ENCODE data around the gene WNT1.

The WNT1 gene

DNA sequence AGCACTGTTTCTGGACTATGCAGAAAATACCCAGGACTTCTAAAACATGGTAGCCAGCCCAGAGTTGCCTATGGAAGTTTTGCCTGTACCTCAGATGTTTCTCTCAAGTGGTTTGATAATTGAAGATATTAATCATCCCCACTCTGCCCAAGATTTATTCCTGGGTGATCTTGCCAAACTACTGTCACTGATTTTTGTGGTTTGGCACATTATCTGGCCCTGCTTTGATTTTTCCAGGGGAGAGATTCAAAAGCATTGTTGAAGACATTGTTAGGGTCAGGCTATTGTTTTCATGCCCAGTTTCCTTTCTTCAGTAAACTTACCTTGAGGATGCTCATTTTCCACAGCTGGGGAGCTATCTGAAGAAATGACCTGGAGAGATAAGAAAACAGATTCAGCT, 34.6 kb downstream of the WNT1 start:
- no peak for DNase-seq

DNA sequence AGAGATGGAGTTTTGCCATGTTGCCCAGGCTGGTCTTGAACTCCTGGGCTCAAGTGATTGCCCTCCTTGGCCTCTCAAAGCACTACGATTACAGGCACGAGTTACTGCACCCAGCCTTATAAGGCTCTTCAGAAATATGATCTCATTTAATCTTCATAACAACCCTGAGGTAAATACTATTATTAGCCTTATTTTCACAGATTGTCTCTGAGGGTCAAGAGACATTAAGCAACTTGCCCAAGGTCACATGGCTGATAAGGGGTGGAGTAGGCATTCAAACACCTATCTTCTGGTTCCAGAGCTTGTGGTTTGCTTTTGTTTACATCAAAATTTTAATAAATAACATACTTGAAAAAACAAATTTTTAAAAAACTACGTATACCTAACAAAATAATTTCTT, 35.3 kb downstream of the WNT1 start:
- peak; percentile 52 for DNase-seq

DNA sequence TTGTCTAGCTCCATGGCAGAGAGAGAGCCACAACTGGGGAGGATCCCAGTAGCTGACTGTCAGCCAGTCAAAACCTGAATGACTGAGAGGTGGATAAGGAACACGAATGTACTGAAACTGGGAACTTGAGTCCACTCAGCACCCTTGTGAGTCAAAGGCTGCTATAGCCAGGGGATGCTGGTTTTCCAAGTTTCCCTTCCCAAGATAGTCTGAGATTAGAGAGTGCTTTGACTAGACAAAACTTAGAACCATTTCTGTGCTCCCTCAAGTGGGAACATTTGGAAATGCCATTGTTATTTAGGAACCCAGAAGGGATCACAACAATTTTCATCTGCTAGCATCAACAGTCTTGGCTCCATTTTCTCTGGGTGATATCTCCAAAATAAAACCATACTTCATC, 36.4 kb downstream of the WNT1 start:
- no peak for DNase-seq

DNA sequence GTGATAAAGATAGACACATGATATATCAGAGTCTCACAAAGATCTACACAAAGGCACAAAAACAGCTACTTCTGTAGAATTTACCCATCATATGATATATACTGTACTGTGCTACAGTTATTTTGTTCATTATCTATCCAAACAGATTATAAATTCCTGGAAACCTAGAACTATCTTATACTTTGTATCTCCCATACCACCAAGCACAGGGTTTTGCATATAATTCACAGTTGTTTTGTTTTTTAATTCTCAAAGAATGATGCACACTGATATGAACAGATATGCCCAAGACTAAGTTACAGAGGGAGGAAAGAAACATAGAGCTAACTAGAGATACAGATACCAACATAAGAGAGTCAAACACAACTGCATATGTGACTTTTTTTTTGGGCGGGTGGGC, 37.1 kb downstream of the WNT1 start:
- peak; percentile 79 for DNase-seq

DNA sequence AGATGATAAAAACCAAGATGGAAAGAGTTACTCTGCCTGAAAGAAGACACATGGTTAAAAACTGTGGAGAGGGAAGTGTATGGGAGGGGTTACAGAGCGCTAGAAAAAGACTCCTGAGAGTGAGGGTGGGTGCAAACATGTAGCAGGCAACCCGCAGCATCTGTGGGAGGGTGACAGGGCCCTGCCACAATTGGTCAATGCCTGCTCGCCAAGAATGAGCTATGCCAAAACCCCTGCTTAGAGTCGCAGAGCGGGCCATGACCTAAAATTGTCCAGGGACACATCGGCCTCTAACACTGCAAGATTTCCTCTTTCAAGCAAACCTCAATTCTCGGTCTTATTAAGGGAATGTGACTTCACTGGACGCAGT, 39.8 kb downstream of the WNT1 start:
- peak; percentile 80 for DNase-seq

DNA sequence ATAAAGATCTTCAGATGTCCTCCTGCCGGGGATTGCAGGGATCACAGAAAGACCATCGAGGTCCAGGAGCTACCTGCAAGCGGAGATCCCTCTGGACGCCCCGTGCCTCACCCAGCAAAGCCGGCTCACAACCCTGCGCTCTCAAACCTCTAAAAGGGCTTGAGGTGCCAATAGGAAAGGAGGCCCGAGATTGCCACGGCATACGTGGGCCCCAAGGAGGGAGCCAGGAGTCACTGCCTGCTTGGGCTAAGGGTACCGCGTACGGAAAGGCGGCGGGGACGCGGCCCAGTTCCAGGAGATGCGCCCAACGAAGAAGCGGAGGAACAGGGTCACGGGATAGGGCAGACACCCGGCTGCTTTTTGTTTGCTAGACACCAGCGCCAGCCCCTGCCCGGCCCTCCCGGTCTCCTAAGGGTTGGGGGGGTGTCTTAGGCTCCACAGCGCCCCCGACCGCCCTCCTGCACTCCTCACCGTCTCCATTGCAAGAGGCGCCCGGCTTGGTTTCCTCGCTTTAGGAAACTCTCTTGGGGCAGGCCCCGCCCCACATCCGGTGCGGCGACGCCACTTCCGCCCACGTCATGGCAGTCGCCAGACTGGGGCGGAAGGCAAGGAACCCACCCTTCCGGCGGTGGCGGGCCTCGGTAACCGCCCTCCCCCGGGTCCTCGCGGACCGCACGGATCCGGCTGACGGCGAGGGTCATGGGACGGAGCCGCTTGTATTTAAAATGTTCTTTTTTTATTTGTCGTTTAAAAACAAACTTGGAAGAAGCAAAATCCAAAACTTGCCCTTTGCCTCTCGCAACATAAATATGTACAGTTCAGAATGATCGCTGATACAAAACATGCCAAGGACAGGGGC, 40.4 kb downstream of the WNT1 start, which contains the start of gene PRKAG1:
Gene PRKAG1, minus strand, starts transcription at position 516 of the 859 bp plus-strand sequence. Its CDS starts 36 bp downstream, at position 480.
- DNase-seq = peak; percentile 98

DNA sequence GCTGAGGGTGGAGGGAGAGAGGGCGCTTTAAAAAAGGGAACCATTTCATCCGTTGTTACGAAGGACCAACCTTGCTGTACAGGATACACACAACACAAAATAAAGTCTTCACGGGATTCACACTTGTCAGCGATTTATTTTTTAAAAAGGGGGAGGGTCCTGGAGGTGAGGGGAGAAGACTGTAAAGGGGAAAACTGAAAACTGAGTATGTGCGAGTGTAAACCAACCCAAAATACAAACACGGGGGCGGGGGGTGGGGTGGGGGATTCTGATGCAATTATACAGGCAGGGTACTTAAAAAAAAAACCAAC, 41.0 kb downstream of the WNT1 start:
- no peak for DNase-seq

DNA sequence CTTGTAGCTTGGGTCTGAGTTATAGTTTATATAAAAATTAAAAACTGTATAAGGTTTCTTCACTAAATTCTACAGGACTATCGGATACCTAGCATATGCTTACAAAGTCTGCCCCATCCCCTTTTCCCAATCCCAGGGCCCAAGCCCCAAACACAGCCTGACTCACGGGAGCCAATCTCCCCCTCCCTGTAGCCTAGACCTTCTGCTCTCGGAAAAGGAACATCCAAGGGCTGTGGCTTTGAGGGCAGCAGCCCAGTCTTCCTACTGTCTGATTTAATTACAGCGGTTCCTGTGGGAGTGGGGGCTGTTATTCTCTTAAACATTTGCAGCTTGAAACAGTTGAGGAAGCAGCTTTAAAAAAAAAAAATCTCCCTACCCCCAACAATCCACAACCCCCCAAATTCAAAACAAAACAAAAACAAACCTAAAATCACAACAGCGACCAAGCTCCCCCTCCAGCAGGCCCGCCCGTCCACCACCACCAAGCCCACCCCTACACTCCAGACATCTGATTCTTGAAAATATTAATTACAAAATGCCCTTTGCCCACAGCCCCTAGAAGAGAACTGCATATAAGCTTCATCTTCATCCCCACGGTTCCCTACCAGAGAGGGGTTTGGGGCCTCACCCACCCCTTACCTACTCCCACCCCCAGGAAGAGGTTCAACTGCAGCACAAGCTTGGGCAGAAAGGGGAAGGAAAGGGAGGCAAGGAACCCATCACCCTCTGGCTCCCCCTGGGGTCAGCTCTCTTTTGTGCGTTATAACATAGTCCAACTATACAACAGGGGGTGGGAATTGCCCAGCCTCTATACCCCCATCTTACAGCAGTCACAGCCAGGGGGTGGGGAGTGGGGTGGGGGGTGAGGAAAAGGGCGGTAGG, 41.6 kb downstream of the WNT1 start:
- peak; percentile 89 for DNase-seq

DNA sequence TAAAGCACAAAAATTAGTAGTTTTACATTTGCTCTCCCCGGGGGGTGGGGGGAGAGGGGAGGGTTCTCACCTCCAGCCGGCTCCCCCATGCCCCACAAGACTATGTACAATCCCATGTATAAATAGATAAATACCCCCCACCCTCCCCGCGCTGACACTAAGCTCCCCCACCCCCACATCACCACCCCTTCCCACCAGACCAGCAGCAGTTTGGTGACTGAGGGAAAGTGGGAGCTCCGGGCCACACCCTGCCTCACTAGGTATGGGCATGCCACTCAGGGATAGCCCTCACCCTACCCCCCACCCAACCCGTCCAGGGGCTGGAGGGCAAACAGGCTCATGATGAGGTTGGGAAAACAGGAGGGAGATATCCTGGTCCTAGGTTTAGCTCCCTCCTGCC, 42.3 kb downstream of the WNT1 start:
- DNase-seq = no peak

DNA sequence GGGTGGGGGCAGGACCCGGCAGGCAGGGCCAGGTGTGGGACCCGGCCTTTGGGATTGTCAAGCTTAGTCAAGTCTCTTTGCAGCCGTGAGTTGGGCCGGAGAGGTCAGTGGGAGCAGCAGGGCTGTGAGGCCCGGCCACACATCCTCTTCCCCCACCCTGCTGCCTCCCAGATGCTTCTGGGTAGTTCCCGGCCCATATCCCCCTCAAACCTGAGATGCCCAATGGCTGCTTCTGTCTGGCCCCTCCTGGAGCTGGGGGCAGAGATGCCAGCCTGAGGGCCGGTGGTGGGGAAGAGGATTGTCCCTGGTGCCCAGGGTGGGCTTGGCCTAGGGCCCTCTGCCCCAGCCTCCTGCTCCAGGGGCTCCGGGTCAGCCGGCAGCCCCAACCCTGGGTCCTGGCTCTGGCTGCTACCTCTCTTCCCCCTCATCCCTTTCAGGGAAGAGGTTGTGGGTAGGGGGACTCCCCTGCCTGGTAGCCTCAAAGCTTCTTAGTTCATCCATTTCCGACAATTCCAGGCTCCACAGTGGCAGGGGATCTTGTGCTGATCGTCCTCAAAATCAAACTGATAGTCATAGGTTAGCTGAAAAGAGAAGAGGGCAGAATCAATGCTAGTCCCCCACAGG, 43.3 kb downstream of the WNT1 start:
- no peak for DNase-seq

DNA sequence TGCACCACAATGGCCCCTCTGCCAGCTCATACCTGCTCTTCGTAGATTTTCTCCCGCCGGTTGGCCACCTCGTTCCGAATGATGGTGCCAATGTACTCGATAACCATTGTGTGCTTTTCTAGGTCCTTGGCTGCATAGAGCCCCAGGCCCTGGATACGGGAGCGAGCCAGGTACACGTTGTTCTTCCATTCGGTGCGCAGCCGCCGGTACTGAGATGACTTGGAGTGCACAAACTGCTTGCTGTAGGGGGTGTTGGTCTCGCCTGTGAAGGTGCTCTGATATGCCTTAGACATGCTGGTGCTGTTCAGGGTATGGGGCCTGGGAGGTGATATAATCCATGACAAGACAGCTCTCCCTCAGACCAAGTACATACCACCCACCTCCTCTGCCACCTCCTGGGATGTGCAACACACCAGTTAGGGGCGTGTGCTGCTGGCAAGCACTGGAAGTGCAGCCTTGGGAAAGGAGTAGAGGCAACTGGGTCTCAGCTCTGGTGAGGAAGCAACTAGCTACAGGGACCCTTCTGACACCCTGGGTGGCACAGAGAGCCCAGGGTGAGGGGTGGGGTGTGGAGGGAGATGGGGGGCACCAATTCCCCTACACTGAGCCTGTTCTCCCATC, 44.5 kb downstream of the WNT1 start:
- no peak for DNase-seq

DNA sequence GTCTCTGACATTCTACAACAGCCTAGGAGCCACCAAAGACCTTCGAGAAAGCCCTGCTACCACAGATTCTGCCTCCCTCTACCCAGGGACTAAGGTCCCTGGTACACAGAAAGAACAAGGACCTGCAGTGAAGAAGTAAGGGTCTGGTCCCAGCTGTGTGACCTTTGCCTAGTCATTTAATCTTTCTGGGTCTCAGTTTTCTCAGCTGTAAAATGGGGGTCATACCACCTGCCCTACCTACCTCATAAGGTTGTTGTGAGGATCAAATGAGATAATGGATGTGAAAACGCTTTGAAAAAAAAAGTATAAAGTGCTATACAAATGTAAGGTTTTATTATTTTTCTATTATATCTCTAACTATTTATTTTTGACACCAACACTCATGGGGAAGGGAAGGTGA, 45.7 kb downstream of the WNT1 start:
- DNase-seq = no peak

DNA sequence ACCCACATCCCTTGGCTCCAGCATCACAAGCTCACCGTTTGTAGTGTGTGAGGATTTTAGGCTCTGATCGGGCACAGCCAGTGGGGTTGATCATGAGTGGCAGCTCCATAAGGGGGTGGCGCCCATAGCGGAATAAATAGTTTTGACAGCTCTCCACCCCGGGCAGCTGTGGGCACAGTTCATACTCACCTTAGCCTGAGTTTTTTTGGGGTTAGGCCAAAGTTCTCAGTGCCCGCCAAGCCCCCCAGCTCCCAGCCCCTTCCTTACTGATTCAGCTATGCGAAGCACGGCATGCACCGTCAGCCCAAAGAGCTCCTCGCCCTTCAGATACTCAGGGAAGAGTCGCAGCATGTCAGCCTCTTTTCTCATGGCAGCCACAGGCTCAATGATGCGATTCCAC, 46.4 kb downstream of the WNT1 start:
- DNase-seq = no peak

DNA sequence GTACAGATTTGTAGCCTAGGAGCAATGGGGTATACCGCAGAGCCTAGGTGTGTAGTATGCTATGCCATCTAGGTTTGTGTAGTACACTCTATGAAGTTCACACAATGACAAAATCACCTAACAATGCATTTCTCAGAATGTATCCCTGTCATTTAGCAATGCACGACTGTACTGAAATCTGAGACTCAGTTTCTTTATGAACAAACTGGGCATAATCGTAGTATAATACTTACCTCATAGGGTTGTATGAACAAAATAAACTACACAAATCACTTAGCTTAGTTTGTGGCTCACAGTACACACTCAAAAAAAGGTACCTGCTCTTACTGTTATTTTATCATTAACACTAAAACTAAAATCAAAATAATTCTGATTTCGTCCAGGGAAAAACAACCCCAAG, 47.3 kb downstream of the WNT1 start:
- no peak for DNase-seq

DNA sequence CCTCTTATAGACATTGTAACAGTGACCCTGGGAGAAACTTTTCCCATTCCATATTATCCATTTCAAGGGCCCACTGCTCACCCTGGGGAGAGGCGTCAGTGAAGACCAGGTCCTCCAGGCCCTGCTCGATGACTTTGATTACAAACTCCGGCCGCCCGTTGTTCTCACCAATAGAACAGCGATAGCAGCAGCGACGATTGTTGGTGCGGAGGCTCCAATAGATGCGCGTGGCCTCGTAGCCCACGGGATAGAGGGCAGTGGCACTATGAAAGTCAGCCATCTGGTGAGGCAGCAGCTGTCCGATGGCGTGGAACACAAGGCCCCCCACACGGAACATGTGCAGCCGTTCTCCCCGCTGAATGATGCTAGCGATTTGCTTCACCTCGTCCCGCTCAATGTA, 48.0 kb downstream of the WNT1 start:
- no peak for DNase-seq

DNA sequence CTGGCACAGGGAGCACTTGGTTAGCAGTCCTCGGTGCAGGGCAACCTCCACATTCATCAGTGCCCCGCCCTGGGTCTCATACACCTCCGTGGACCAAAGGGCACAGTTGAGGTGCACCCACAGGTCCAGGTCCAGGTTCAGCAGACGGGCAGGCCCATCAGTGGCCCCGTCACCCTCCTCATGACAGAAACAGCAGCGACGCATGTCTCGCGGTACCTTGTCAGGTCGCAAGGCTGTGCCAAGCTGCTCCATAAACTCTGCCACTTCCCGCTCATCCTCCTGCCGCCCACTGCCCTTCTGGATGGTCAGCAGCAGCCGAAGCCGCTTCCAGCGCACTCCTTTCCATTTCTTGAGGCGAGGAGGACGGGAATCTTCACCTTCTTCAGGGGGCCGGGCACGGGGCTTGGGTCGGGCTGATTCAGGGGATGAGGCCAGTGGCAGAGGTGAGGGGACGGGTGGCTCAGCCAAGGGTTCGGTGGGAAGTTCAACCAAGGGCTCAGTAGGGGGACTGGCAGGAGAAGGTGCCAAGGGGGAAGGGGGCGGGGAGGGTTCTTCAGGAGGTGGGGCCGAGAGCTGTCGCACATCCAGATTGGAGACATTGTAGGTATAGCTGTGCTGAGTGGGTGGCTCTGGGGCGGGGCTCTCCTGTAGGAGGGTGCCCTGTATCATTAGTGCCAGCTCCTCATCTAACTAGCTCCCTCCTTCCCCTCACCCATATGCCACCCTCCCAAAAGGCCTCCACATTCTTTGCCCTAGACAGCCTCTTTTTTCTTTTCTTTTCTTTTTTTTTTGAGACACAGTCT, 48.8 kb downstream of the WNT1 start:
- DNase-seq = no peak

DNA sequence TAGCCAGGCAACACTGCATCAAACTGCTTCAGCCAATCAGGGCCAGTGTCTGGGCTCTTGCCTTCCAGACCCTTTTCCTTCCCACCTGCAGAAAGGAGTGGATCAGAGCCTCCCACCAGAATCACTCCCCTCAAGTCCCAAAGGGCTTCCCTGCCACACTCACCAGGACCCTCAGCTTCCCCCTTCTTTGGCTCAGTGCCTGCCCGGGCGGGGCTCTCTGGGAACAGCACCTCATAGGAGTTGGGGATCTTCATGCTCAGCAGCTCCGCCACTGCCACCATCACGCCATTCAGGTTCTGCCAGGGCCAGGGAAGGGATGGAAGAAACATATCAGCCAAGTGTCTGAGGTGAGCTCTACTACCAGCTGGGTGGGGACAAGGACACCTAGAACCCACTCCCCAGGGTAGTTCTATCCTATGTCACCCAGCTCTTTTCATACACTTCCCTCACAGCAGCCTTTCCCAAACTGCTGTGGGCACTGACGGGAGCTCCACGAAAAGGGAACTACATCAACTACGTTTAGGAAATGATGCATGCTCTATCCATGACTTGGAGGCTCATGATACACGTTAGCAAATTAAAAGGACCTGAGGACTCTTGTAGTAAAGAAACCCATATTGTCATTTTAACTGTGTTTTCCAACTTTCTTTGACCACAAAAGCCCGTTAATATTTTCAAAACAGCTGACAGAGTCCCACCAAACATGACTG, 49.9 kb downstream of the WNT1 start:
- DNase-seq = no peak

DNA sequence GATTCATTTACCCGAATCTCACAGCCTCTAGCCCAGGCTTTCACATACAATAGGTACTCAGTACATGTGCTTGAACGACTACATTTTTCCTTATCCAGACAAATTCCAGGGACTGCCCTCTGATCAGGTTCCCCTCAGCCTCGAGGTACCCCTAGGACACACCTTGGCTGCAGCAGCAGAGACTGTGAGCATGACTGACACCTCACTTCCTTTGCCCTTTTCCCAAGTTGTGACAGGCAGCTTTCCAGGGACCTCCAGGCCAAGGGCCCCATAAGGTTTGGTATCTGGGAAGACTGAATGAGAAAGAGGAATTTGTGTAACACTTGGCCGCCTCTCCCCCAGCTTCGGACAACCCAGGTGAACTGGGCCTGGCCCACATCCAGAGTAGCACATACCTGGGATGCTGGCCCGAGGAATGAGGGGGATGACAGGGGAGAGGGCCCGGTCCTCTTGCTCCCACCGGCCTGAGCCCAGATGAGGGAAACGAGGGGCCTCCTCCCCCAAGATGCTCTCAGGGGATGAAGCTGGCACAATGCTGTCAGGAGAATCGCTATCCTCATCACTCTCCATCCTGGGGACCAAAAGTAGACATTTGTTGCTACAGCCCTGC, 50.6 kb downstream of the WNT1 start:
- DNase-seq = no peak

DNA sequence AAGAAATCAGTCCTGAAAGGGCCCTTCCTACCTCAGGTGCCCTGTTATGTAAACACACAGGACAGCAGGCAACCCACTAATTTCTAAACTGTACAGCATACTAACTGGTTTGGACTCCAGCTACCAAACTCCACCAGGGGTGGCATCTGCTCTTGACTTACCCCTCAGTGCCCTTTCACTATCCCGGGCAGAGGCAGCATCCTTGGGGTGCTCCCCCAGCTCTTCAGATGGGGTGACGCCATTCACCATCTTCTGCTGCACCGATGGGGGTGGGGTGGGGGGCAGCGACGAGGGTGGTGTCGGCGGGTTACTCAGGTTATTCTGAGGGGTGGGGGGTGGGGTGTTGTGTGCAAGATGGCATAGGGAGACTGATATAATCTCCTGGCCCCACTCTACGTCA, 52.0 kb downstream of the WNT1 start:
- no peak for DNase-seq

DNA sequence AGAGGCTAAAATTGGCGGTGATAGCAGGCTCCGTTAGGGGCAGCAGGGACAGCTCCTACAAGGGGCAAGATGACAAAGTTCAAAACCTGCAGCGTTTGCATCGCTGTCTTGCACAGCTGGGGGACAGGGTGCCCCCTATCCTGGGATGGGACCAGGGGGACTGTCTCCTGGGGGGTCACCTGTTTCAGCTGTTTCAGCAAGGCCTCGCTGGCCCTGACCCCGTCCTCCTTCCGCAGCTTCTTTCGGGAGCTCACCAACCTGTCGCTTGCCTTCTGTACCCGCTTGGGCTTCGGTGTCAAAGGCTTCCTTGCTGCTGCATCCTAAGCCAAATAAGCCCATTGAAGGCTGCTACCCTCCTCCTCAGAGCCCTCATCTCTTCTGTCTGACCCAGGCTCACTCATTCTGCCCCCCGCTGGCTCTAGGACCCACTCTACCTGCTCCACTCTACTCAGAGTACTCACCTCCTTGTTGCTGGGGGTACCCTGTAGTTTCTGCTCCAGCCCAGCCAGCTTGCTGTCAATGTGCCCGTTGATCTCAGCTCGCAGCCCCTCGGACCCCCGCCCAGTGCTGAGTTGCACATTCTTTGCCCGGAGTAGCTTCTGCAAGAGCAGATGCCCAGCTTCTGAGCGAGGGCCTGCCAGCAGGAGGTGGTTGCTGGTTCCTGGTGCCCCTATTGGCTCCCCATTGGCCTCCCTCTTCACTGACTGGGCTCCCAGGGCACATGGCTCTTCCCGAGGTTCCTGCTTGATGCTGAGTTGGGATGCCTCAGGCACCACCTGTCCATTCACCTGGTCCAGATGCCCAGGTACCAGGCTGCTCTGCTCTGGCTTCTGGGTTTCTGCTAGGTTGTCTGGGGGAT, 52.8 kb downstream of the WNT1 start:
- DNase-seq = no peak
